Measurements from ENCODE around the gene ADH5.

DNA sequence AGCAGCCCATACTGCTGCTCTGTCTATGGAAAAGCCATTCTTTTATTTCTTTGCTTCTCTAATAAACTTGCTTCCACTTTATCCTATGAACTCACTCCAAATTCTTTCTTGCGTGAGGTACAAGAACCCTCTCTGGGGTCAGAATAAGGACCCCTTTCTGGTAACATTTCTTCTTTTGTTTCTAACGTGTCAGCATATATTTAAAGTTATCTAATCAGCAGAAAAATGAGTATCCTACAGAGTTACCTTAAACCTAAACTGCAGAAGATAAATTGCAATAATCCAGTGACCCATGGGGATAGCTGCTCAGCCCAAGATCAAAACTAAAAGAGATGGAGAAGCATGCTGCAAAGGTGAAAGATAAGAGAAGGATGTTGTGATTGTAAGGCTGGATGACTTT lies 4.0 kb downstream of the ADH5 start:
- TF ChIP-seq SMAD1 (IDR thresholded peaks at IDR 0.05; ENCODE audit: low read depth, partially characterized antibody) (no peak), NBN (IDR thresholded peaks at IDR 0.05) (no peak), EP300 (IDR thresholded peaks at IDR 0.05; ENCODE audit: borderline replicate concordance in 1 of 2, control insufficient read depth in 1 of 2, low read depth in 2 of 2, low read length in 2 of 2) (no peak), CBX3 (IDR thresholded peaks at IDR 0.05; ENCODE audit: borderline replicate concordance, low read depth) (no peak), MYC (IDR thresholded peaks at IDR 0.05; ENCODE audit: insufficient read depth, insufficient read length, insufficient replicate concordance, low read length, severe bottlenecking) (no peak), EED (IDR thresholded peaks at IDR 0.05; ENCODE audit: low read depth) (no peak), MAX (IDR thresholded peaks at IDR 0.05; ENCODE audit: low read depth, low read length) (no peak), IKZF1 (conservative IDR thresholded peaks at IDR 0.05) (no peak), CTCF (IDR thresholded peaks at IDR 0.05 in 2 of 3, conservative IDR thresholded peaks at IDR 0.05 in 1 of 3; ENCODE audit: control insufficient read depth in 2 of 3, extremely low read depth in 1 of 3, insufficient read depth in 1 of 3, low read depth in 3 of 3, low read length in 3 of 3) (no peak), SRF (IDR thresholded peaks at IDR 0.05; ENCODE audit: low read depth in 2 of 2, low read length in 2 of 2) (no peak)

All from GM12878 (cell line).